Measurements from ENCODE around the gene LTC4S. TPM values are rescaled to one million over a fixed set of nuclear protein-coding genes. Genes with fewer than 3 reads are reported as not detected.

The LTC4S gene
- polyA plus RNA-seq, 1 donor from 2014 or later: 5.9 TPM

- no peak overlapping the region for H2AFZ ChIP-seq (ENCODE audit: low read depth, low read length)
- no peaks in the 10 kb centered on the region for H3K9me2 ChIP-seq (ENCODE audit: insufficient read depth, low read length)
- no peaks in the 10 kb centered on the region for H3K27me3 ChIP-seq (ENCODE audit: insufficient read depth, low read depth, low read length)
- peaks cover 12% of the 10 kb centered on the region for H3K79me2 ChIP-seq (replicated peaks; ENCODE audit: insufficient read depth, low read length)
- no peaks in the 10 kb centered on the region for H4K20me1 ChIP-seq (ENCODE audit: insufficient read depth)
- H3K27ac ChIP-seq (ENCODE audit: low read length): no peak overlapping the region
- H3F3A ChIP-seq (ENCODE audit: insufficient read depth, low read length, poor library complexity, severe bottlenecking): no peaks in the 10 kb centered on the region
- H3K36me3 ChIP-seq (ENCODE audit: insufficient read depth, low read length): peaks cover 7% of the 10 kb centered on the region
- no peak overlapping the region for H3K4me3 ChIP-seq (ENCODE audit: low read length)
- H3K9me3 ChIP-seq (ENCODE audit: low read length): no peaks in the 10 kb centered on the region
- TF ChIP-seq MXI1 (conservative IDR thresholded peaks at IDR 0.05; ENCODE audit: poor library complexity, severe bottlenecking): no peak
- no peak for TF ChIP-seq CTCF (IDR thresholded peaks at IDR 0.05; ENCODE audit: poor library complexity, severe bottlenecking)
- no peak for TF ChIP-seq RAD21 (conservative IDR thresholded peaks at IDR 0.05)
- no peak for TF ChIP-seq TAF1 (IDR thresholded peaks at IDR 0.05; ENCODE audit: low read depth)
- TF ChIP-seq EP300 (conservative IDR thresholded peaks at IDR 0.05; ENCODE audit: poor library complexity, severe bottlenecking): no peak
- no peak for TF ChIP-seq EZH2 (IDR thresholded peaks at IDR 0.05; ENCODE audit: borderline replicate concordance, insufficient read depth, low read length, poor library complexity, severe bottlenecking)
- no peak for TF ChIP-seq SMC3 (conservative IDR thresholded peaks at IDR 0.05; ENCODE audit: poor library complexity)
- no peak for TF ChIP-seq POLR2AphosphoS5 (IDR thresholded peaks at IDR 0.05)
- no peak for TF ChIP-seq REST (IDR thresholded peaks at IDR 0.05; ENCODE audit: borderline replicate concordance)
- H3K4me2 ChIP-seq (ENCODE audit: low read length): no peak overlapping the region
- H3K9ac ChIP-seq (ENCODE audit: low read length): no peak overlapping the region
Measured at GRCh38 chr5:179825655-179826182, 31.9 kb downstream of the LTC4S start.

- Histone ChIP-seq H3K27ac (ENCODE audit: low read length) (no peak overlapping the region), H3K9ac (ENCODE audit: low read length) (no peak overlapping the region), H3K4me2 (ENCODE audit: low read length) (no peak overlapping the region), H3K4me3 (ENCODE audit: low read length) (no peak overlapping the region), H4K20me1 (ENCODE audit: insufficient read depth) (no peaks in the 10 kb centered on the region), H3K36me3 (ENCODE audit: insufficient read depth, low read length) (peaks cover 7% of the 10 kb centered on the region), H3K27me3 (ENCODE audit: insufficient read depth, low read depth, low read length) (no peaks in the 10 kb centered on the region), H2AFZ (ENCODE audit: low read depth, low read length) (no peak overlapping the region), H3F3A (ENCODE audit: insufficient read depth, low read length, poor library complexity, severe bottlenecking) (no peaks in the 10 kb centered on the region), H3K9me3 (ENCODE audit: low read length) (no peaks in the 10 kb centered on the region), H3K79me2 (replicated peaks; ENCODE audit: insufficient read depth, low read length) (peaks cover 4% of the 10 kb centered on the region), H3K9me2 (ENCODE audit: insufficient read depth, low read length) (no peaks in the 10 kb centered on the region)
- TF ChIP-seq MXI1 (conservative IDR thresholded peaks at IDR 0.05; ENCODE audit: poor library complexity, severe bottlenecking) (no peak), SMC3 (conservative IDR thresholded peaks at IDR 0.05; ENCODE audit: poor library complexity) (no peak), EP300 (conservative IDR thresholded peaks at IDR 0.05; ENCODE audit: poor library complexity, severe bottlenecking) (no peak), RAD21 (conservative IDR thresholded peaks at IDR 0.05) (no peak), TAF1 (IDR thresholded peaks at IDR 0.05; ENCODE audit: low read depth) (no peak), EZH2 (IDR thresholded peaks at IDR 0.05; ENCODE audit: borderline replicate concordance, insufficient read depth, low read length, poor library complexity, severe bottlenecking) (no peak), POLR2AphosphoS5 (IDR thresholded peaks at IDR 0.05) (no peak), CTCF (IDR thresholded peaks at IDR 0.05; ENCODE audit: poor library complexity, severe bottlenecking) (no peak), REST (IDR thresholded peaks at IDR 0.05; ENCODE audit: borderline replicate concordance) (no peak)
Measured at GRCh38 chr5:179827680-179828079, 33.9 kb downstream of the LTC4S start.

Measured in neural cell (in vitro differentiated cells).